CD4-positive, alpha-beta T cell treated with Interleukin-1 beta for 1 hour (primary cell): ENCODE measurements around the gene RDH12.
A peak's percentile ranks its signal among the peaks of the same experiment; 100 is the strongest.
"Not testable (repeated sequence)": the region's sequence is repeated elsewhere in the genome, so short reads cannot be mapped to it uniquely, and the experiment has no call there.

Experiments used
- DNase-seq, 2 donors: peaks; one replicate each; pipeline ENCODE4 v3.0.0-alpha.2; 2020 to 2022

Gene RDH12

DNA sequence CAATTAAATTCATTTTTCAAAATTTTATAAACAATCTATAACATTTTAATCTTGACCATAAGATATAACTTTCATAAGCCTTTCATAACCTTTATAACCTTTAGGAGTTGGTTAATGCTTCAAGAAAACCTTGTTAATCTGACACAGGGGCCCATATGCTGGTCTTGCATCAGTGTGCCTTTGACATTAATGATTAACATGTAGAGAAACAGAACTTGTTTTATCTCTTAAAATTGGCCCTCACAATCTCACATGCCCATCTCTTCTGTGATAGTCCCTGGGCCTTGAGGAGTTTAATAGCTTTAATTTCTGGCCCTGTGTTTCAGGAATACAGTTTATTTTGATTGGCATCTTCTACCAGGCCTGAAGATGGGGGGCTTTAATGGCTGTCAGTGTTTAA lies 7.7 kb downstream of the RDH12 start:
- not testable (repeated sequence) for DNase-seq

DNA sequence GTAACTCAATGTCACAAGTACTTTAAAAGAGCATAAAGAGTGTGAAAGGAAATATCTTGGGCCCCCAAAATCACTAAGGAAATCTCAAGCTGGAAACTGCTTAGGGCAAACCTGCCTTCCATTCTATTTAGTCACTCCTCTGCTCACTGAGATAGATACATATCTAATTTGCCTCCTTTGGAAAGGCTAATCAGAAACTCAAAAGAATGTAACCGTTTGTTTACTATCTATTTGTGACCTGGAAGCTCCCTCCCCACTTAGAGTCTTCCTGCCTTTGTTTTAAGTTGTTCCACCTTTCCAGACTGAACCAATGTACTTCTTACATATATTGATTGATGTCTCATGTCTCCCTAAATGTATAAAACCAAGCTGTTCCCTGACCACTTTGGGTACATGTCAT lies 8.1 kb downstream of the RDH12 start:
- DNase-seq, result not testable (repeated sequence)

DNA sequence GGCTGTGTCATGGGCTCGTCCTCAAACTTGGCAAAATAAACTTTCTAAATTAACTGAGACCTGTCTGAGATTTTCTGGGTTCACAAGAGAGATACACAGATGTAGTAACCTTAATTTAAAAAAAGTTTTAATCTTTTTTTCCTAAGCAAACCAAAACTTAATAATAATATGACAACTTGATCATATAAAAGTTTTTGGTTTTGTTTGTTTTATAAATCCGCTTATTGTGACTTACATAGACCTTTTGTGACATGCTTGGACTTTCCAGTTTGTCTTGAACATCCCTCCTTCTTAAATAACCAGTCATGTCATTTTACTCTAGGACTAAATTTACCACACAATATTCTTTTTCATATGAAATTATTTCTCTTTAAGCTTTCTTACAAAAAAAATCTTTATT lies 8.5 kb downstream of the RDH12 start:
- DNase-seq, result no peak

DNA sequence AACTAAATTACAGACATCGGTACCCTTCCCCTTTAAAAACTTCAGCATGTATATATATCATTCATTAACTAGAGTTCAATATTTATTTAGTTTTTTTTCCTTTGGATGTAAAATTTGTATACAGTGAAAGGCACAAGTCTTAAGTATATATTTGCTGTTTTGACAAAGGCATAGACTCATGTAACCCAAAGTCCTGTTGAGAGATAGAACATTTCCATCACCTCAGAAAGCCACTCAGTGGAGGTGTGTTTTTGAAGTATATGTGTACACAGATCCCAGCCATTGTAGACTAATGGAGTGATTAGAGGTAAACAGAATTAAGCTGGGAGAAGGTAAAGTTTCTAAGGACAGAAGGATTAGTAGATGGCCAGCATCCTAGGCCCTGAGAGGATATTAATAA lies 15.4 kb downstream of the RDH12 start:
- DNase-seq, result no peak

DNA sequence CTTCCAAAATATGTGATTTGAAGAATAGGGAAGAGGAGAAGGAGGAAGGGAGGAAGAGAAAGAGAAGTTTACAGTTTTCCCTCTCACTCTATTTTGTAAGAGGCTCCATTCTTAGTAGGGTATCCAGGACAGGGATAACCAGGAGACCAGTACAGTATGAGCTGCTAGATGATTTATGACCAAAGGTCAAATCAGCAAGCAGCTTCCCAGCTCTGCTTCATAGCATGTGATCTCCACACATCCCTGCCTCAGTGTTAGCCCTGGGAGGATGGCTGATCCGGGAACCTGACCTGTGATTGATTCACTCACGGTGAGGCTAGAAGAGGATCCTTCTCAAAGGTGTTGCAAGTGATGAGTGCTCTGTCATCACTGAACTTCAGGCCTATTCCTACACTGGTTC lies 16.6 kb downstream of the RDH12 start:
- no peak for DNase-seq

DNA sequence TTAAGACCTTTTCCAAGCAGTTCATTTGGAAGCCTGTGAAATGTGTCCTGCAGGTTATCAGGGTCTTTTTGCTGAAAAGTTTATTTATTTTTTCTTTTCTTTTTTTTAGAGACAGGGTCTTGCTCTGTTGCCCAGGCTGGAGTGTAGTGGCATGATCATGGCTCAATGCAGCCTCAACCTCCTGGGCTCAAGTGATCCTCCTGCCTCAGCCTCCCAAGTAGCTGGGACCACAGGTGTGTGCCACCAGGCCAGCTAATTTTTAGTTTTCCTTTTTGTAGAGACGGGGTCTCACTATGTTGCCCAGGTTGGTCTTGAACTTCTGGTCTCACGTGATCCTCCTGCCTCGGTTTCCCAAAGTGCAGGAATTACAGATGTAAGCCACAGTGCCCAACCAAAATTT lies 17.7 kb downstream of the RDH12 start:
- DNase-seq, result not testable (repeated sequence)

DNA sequence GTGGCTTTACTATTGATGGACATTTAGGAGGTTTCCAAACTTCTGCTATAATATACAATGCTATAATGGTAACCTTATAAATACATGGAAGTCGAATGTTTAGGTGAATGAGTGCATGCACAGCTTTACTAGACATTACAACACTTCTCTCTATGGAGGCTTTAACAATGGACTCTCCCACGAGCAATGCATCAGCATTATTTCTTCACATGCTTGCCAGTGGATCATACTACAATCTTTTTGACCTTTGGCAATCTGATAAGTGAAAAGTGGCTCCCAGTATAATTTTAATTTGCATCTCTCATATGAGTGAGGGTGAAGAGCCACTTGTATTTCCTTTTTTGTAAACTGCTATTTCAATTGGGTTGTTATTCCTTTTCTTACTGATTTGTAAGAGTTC lies 18.2 kb downstream of the RDH12 start:
- no peak for DNase-seq

DNA sequence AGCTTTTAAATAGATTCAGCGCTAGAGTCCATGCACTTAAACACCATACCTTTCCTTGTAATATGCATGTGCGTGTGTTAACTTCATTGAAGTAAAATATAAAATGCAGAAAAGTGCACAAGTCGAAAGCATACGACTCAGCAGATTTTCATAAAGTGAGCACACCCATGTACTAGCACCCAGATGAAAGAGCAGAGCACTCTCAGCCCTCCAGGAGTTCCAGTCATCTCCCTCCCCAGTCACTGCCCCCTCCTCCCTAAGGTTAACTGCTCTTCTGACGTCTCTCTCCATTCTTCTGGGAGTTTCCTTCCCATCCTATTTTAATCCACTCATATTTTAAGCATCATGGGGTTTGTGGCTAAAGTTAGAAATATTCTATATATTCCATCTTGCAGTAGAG lies 20.2 kb downstream of the RDH12 start:
- DNase-seq, result no peak

DNA sequence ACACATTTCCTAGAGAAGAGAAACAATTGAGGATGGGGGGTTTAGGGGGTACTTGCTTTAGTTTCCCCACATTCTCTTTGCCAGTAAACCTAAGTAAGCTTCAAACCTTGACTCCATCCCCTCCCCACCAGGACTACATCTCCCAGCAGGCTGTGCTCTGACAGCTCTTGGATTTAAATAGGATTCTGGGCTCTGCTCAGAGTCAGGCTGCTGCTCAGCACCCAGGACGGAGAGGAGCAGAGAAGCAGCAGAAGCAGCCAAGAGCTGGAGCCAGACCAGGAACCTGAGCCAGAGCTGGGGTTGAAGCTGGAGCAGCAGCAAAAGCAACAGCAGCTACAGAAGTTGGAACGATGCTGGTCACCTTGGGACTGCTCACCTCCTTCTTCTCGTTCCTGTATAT lies 20.6 kb downstream of the RDH12 start:
- no peak for DNase-seq

DNA sequence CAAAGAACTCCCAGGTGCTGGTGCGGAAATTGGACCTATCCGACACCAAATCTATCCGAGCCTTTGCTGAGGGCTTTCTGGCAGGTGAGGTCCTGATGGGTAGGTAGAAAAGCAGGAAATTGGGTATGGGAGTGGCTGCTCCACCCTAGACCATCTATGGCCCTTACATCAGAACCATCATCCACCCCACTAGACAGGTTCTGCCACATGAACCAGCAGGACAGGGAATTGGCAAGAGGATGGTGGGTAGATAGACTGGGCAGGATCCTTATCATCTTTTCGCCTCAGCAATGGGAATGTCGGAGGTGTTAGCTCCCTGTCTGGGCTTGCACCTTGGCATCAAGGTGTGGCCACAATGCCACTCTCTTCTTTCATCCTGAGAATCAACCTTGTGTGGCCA lies 23.5 kb downstream of the RDH12 start:
- DNase-seq, result no peak

DNA sequence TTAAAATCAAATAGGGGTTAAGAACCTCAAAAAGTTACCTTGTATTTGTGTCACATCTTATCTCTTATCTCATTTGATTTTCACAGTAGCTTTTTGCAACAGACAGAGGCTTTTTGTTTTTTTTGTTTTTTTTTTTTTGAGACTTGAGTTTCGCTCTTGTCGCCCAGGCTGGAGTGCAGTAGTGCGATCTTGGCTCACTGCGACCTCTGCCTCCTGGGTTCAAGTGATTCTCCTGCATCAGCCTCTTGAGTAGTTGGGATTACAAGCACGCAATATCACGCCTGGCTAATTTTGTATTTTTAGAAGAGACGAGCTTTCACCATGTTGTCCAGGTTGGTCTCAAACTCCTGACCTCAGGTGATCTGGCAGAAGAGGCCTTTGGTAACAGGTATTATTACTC lies 25.7 kb downstream of the RDH12 start:
- no peak for DNase-seq

DNA sequence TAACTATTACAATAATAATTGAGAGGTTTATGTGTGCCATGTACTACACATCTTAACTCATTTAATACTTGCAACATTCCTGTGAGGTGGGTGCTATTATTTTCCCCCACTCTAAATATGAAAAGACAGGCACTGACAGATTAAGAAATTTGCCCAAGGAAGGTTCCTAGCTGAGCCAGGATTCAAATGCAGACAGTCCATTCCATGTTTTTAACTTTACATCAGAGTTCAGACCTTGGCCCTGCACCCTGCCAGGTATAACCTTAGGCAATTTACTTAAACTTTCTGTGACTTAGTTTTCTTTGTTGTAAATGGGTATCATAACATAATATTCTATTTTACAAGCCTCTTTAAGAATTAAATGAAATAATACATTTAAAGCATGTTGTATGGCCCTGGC lies 26.6 kb downstream of the RDH12 start:
- no peak for DNase-seq

DNA sequence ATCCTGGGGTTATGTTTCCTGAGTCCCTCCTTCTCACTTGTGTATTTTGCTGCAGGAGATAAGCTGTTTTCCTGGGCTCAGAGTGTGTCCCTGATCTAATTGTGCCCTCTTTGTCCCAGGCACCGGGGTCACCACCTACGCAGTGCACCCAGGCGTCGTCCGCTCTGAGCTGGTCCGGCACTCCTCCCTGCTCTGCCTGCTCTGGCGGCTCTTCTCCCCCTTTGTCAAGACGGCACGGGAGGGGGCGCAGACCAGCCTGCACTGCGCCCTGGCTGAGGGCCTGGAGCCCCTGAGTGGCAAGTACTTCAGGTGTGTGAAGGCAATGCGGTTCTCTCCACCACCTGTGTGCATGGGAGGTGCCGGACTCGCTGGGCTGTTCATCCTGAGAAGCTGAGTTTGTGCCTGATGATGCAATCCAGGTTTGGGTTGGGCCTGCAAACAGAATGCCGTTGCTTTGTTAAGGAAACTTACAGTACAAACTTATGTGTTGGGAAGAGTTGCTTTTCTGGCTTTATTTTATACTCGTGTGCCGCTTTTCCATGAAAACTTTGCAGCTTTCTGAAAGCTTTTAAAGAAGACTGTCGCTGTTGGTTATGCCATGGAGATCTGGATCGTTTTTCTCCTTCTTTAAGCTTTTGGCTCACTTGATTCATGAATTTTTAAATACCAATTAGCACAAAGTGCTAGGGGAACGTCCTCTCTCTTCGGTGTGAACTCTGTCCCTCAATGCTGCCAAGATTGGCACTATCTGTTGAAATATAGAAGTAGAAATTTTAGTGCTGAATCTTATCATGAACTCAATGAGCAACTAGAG lies 27.6 kb downstream of the RDH12 start:
- no peak for DNase-seq

DNA sequence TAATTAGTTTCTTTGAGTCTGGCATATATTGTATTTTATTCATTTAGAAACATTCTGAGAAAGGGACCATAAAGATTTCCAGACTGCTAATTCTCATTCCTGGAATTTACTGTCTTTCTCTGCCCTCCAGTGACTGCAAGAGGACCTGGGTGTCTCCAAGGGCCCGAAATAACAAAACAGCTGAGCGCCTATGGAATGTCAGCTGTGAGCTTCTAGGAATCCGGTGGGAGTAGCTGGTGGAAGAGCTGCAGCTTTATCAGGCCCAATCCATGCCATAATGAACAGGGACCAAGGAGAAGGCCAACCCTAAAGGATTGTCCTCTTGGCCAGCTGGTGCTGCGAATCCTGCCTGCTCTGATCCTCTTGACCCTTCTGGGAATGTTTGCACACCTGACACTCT lies 31.9 kb downstream of the RDH12 start:
- DNase-seq, result no peak

DNA sequence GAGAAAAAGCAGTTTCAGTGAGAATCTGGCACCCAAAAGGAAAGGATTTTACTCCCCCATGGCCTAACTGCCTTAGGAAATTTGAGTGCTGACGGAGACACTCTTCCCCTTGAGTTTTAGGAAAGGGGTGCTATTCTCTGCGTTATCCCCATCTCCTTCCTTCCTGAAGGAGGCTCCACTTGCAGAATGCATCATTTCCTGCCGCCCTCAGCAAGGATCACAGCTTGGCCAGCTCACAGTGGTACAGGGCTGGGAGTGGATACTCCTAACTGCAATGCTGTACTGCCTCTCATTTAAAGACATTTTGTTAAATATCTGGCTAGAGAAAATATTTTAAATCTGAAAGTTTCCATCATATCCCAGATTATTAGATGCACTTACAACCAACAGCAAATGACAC lies 33.0 kb downstream of the RDH12 start:
- no peak for DNase-seq

DNA sequence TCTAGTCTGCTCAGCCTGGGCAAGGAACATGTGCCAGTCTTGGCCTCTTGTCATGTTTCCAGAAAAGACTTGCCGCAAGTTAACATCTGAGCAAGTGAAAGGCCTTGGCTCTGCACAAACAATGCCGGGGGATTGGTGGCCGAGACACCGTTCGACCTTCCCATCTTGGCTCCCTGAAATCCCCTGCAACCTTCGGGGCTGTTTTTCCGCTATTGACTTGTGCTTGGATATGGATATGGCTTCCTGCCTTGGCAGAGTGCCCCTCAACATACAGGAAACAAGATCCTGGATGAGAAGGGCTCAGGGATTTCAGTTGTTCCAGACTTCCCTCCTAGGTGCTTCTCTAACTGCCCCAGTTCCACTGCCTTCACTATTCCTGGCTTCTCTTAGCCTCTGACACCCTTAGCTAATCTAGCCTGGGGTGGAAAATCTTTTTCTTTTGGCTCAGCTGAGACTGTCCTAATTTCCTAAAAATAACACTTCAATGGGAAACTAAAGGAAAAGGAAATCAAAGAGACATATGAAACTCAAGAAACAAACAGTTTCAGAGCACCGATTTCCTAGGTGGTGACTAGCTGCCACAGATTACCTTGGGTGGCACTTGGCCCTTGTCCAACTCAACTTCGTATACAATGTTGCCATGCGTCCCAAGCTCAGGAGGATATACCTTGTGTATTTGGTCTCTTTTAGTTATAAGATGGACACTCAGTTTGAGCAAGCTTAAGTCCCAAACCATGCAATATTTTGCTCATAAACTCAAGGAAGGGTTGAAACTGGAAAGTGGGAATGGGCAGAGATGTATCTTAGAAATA lies 33.9 kb downstream of the RDH12 start:
- no peak for DNase-seq

DNA sequence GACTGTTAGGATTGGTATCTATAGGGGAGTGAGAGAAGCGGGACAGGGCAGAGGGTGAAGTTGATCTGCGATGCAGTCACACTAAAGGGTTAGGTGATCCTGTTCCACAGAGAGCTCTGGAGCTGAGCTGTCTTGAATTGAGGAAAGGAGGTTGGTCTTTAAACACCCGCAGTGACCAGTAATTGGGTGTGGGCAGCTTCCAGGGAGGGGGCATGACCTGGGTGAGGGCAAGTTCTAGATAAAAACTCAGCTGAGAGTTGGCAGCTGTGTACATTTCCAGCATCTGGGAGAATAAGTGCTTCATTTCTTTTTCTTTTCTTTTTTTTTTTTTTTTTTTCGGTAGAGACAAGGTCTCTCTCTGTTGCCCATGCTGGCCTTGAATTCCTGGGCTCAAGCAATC lies 35.1 kb downstream of the RDH12 start:
- DNase-seq, result no peak

DNA sequence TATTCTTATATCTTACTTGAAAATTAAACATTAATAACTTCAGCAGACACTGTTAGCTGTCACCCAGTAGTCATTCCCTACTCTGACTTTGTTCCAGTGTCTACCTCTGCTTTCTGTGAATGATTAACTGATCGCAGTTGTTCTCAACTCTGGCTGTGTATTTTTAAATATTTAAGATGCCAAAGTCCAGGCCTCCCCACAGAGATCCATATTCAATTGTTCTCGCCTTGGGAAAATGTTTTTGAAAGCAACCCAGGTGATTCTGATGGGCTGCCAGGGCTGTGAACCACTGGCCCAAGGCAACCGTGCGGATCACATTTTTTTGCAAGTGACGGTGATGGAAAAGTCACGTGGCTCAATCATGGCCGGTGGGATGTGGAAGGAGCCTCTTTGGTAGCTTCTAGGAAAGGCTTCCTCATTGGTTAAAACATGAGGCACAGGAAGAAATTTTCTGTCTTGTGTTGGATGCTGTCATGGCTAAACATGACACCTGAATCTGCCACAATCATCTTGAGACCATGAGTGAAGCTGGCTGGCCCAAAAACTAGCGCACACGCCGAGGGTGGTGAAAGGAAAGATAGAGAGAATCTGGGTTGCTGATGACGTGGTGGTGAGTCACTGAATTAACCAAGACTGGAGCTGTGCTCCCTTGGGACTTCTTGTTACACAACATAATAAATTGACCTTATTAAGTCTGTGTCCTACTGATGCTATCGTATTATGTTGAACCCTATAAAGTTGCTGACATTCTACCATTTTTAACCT lies 37.2 kb downstream of the RDH12 start:
- DNase-seq, result peak in 1 of 2 donors; percentile 10

DNA sequence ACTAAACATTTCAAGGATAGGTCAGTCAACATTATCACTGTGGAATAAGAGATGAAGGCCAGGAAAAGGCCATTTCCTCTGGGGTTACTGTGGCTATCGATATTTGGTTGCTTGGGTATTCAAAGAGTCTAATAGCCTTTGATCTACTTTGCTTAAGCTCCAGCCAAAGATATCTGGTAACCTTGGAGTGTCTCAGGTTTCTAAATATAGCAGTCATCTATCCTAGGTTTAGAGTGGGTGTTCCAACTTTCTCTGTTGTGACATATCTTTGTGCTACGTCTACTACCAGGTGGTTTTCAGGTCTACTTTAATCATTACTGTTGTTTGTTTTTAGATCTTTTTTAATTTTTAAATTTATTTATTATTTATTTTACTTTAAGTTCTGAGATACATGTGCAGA lies 42.4 kb downstream of the RDH12 start:
- no peak for DNase-seq

DNA sequence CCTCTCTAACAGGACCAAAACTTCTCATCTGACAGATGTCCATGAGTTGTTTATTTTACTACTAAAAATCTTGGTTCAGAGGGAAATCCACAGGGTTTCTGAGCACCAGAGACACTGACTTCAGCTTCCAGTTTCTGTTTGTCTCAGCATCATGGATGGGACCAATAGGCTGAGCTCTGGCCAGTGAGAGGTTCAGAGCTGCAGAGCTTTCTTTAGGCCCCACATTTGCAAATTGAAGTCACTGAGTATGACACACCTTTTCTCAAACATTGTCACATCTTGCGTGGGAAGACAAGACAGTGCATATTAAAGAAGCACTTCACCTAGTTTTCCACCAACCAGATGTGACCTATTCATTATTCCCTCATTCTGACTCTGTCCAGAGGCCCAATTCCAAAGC lies 45.2 kb downstream of the RDH12 start:
- no peak for DNase-seq

DNA sequence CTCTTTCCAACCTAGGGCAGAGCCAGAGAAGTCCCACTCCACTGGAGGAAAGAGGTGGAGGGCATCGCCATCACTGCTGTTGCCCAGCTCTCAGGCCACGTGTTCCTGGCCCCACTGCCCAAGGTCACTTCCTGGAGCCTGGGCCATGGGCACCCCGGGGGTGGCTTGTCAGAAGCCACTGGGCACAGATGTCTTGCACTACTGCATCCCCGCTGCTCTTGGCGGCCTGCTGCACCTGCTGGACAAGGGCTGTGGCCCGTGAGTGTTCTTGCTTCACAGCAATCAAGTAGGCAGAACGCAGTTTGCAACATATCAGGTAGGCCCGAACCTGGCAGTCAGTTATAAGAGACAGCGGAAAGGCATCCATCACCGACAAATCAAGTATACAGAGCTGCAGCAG lies 46.6 kb downstream of the RDH12 start:
- no peak for DNase-seq

DNA sequence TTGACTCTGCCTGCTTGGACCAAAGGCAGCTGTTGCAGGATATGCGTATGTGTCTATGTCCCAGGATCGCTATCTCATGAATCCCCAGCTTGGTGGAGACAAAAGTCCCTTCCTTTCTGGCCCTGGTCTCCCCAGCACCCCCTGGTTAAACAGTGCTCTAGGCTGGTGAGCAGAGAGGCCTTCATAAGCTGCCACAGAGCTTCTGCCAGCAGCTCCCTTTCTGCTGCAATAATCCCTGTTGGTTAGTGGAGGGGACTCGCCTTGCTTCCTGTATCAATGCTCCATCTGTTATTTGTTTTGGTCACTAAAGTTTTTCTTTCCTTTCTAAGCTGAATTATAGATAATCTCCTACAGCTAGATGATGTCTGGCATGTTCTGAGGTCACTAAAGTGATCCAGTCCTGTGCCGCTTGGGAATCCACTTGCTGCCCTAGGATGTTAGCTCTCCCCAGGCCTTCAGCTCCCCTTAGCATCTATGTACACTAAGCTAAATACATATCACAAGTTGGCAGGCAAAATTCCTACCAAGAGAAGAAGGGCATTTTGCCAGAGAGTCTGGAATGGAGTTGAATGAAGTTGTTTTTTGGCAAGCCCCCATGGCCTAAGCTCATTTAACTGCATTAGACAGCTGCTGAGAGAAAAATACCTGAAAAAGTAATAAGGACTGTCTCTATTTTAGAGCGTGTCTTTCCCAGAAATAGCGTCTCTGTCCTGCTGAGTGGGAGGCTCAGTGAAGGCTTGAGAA lies 47.8 kb downstream of the RDH12 start:
- DNase-seq, result no peak

DNA sequence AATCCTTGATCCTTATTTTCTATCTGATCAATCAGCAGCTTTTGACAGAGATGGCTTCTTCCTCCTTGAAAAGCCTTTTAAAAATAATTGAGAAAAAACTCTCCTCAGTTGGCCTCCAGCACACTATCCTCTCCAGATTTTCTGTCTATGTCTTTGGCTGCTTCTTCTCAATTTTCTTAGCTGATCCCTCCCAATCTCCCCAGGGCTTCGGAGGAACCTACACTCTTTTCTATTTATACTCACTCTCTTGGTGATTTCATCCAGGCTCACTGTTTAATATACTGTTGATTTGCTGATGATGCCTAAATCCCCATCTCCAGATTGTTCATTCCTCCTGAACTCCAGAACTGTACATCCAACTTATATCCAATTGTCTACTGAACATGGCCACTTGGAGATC lies 54.8 kb downstream of the RDH12 start:
- no peak for DNase-seq
